ENCODE measurements around the gene ZC3H12D. TPM values are rescaled to one million over a fixed set of nuclear protein-coding genes. Genes with fewer than 3 reads are reported as not detected.

The ZC3H12D gene
- total and polyA plus RNA-seq, 2 experiments from 2014 or later = 0.24 to 0.72 TPM

DNA sequence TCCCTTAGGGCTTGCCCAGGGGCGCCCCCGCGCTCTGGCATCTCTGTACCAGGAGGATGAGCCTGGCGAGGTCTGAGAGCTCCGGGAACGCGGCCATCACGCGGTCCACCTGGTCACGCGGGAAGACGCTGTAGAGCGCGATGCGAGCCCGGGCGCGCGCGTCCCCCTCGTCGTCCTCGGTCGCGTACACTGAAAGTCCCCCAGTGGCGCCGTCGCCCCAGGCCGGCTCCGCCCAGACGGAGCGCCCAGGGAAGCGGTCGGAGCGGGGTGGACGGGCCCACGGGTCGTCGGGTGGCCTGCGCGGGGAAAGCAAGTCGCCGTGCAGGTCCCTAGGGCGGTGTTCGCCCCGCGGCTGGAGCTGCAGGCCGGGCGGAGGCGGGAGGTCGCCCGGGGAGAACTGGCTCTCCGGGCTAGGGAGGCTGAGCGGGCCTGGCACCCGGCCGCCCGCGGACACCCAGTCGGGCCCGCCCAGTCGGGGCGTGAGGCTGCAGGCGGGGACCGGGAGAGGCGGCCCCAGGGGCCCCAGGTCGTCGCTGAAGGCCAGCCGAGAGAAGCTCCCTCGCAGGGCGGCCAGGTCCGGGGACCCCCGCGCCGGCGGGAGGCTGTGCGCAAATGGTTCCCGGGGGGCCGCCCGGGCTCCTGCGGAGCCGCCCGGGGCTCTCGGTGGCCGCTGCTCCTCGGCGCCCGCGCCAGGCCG is 34.0 kb downstream of the ZC3H12D start:
- H3K36me3 ChIP-seq = no peaks in the 10 kb centered on the region
- peaks cover 43% of the 10 kb centered on the region for H3K27me3 ChIP-seq
- H3K27ac ChIP-seq = no peak overlapping the region
- DNase-seq (ENCODE audit: low read depth in 1 of 2, low spot score in 1 of 2) = peak in 1 of 2 donors; percentile 27
- H3K9me3 ChIP-seq (ENCODE audit: low read depth) = no peaks in the 10 kb centered on the region
- peak overlapping the region; percentile 27 for H3K4me3 ChIP-seq
- H3K4me1 ChIP-seq (ENCODE audit: low read depth) = no peaks in the 10 kb centered on the region
- TF ChIP-seq, protein P1, sequence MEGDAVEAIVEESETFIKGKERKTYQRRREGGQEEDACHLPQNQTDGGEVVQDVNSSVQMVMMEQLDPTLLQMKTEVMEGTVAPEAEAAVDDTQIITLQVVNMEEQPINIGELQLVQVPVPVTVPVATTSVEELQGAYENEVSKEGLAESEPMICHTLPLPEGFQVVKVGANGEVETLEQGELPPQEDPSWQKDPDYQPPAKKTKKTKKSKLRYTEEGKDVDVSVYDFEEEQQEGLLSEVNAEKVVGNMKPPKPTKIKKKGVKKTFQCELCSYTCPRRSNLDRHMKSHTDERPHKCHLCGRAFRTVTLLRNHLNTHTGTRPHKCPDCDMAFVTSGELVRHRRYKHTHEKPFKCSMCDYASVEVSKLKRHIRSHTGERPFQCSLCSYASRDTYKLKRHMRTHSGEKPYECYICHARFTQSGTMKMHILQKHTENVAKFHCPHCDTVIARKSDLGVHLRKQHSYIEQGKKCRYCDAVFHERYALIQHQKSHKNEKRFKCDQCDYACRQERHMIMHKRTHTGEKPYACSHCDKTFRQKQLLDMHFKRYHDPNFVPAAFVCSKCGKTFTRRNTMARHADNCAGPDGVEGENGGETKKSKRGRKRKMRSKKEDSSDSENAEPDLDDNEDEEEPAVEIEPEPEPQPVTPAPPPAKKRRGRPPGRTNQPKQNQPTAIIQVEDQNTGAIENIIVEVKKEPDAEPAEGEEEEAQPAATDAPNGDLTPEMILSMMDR (IDR thresholded peaks at IDR 0.05; ENCODE audit: low read depth, low read length) = no peak

DNA sequence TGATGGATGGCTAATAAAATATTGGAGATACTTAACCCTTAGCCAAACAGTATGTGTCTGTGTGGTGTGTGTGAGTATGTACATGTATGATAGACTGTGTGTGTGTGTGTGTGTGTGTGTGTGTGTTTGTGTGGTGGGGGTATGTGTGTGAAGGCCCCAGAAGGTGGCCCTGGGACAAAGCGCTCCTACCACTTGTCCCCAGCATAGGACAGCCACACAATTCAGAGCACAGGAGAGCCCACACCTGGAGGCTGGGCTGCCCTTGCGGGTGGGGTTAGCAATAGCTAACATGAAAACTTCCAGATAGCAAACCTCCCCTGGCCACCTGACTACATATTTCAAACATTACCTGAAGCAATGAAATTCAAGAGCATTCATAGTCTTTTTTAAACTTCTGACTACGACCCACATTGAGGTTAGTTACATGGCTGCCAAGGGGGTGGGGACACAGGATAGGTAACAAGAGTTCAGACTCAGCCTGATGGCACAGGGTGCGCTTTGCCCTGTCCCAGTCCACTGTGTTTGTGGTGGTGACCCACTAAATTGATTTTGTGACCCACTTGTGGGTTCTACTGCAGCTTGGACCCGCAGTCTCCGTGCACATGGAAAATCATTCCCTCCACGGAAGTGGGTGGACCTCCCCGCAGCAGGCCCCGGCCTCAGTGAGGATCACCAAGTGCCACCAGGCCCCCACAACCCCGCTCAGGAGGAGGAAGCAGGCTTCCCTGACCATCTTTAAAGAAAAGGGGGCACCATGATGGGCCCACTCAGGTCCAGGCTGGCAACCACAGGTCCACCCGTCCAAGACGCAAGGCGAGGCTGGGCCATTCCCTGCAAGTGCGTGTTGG is 34.8 kb downstream of the ZC3H12D start:
- no peak for DNase-seq (ENCODE audit: low read depth in 1 of 2, low spot score in 1 of 2)
- H3K4me1 ChIP-seq (ENCODE audit: low read depth) = no peaks in the 10 kb centered on the region
- no peaks in the 10 kb centered on the region for H3K36me3 ChIP-seq
- H3K4me3 ChIP-seq = no peak overlapping the region
- TF ChIP-seq, protein P1 (IDR thresholded peaks at IDR 0.05; ENCODE audit: low read depth, low read length) = no peak
- peaks cover 43% of the 10 kb centered on the region for H3K27me3 ChIP-seq
- no peak overlapping the region for H3K27ac ChIP-seq
- H3K9me3 ChIP-seq (ENCODE audit: low read depth) = no peaks in the 10 kb centered on the region

DNA sequence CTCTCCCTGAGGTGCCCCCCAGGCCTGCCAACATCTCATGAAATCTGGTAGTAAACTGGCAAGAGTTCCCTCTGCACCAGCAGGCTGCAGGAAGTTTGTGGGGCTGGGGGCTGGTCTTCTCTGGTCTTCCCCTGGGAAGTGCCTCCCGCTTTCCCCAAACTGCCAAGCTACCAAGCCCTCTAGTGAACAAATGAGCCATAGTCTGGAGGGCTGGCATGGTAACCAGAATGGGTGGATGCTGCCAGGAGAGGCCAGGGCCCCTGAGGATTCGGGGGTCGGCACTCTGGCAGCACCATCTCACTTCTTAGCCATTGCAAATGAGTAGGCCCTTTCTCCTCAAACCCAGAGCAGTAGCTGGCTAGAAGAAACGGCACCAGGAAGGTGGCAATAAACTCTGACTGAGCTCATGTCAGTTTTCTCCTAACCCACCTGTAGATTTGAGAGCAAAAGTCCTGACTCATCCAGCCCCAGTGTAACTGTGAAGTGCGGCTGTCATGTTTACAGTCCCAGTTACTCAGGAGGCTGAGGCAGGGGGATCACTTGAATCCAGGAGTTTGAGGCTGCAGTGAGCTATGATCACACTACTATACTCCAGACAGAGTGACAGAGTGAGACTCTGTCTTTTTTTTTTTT is 35.9 kb downstream of the ZC3H12D start:
- Histone ChIP-seq H3K27ac (no peak overlapping the region), H3K4me3 (no peak overlapping the region), H3K27me3 (peaks cover 43% of the 10 kb centered on the region), H3K36me3 (no peaks in the 10 kb centered on the region), H3K4me1 (ENCODE audit: low read depth) (no peaks in the 10 kb centered on the region), H3K9me3 (ENCODE audit: low read depth) (no peaks in the 10 kb centered on the region)
- DNase-seq (ENCODE audit: low read depth in 1 of 2, low spot score in 1 of 2) = no peak
- TF ChIP-seq, protein P1 (IDR thresholded peaks at IDR 0.05; ENCODE audit: low read depth, low read length) = no peak

DNA sequence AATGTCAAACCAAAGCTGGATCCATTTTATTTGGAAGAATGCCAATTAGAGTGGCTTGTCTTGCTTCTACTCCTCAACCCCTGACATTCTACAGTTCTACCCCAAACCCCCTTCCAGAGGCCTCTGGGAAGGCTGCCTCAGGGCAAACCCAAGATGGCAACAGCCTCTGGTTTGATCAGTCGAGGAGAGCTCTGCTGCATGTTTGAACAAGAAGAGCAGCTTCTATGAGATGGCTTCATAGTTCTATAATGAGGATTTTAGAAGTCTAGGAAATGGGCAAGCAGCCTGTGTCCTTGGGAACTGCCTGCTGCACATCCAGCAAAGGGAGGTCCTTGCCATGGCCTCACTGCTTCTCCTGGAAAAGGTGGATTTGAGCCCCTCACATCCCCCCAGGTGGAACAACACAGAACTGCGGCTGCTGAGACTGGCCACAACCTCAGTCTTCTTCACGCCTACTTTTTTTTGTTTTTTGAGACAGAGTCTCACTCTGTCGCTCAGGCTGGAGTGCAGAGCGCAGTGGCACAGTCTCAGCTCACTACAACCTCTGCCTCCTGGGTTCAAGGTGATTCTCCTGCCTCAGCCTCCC is 37.9 kb downstream of the ZC3H12D start:
- Histone ChIP-seq H3K4me1 (ENCODE audit: low read depth) (no peaks in the 10 kb centered on the region), H3K27me3 (peaks cover 33% of the 10 kb centered on the region), H3K4me3 (no peak overlapping the region), H3K27ac (no peak overlapping the region), H3K9me3 (ENCODE audit: low read depth) (no peaks in the 10 kb centered on the region), H3K36me3 (no peaks in the 10 kb centered on the region)
- TF ChIP-seq, protein P1 (IDR thresholded peaks at IDR 0.05; ENCODE audit: low read depth, low read length) = no peak
- DNase-seq (ENCODE audit: low read depth in 1 of 2, low spot score in 1 of 2) = no peak

DNA sequence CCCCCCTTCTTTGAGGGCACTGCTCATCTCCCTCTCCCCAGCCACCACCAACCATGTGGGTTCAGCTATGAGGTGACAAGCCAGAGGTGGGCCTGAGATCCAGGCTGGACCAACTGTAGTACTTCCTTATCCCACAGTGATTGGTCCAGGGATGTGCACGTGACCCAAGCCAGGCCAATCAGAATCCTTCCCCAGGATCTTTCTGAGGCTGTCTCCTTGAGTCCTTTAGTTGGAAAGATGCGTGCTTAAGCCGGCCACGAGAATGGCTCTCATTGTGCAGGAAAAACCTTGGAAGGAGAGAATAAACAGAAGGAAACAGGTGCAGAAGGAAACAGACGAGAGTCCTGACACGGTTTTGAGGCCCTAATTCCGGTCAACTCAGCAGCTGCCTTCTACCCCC is 39.2 kb downstream of the ZC3H12D start:
- Histone ChIP-seq H3K36me3 (no peaks in the 10 kb centered on the region), H3K27ac (no peak overlapping the region), H3K4me3 (no peak overlapping the region), H3K9me3 (ENCODE audit: low read depth) (no peaks in the 10 kb centered on the region), H3K27me3 (peaks cover 20% of the 10 kb centered on the region), H3K4me1 (ENCODE audit: low read depth) (no peaks in the 10 kb centered on the region)
- no peak for DNase-seq (ENCODE audit: low read depth in 1 of 2, low spot score in 1 of 2)
- TF ChIP-seq, protein P1 (IDR thresholded peaks at IDR 0.05; ENCODE audit: low read depth, low read length) = no peak

All from cardiac muscle cell (in vitro differentiated cells and primary cell).